Nephron progenitor cell (in vitro differentiated cells): ENCODE results near the gene APLP1.
A peak's percentile ranks its signal among the peaks of the same experiment; 100 is the strongest.

ENCODE experiments used
- DNase-seq: peaks from one replicate; pipeline ENCODE4 v3.0.0; 2021
- H3K27ac Mint-ChIP-seq: 2 replicates; pipeline ENCODE4 v1.8.0; 2021; ENCODE audit warnings: mild to moderate bottlenecking, moderate library complexity, mixed read lengths
- H3K27me3 Mint-ChIP-seq: 2 replicates; pipeline ENCODE4 v1.8.0; 2021; ENCODE audit warnings: mild to moderate bottlenecking, low read depth, mixed read lengths; ENCODE audit not compliant: poor library complexity
- H3K36me3 Mint-ChIP-seq: 2 replicates; pipeline ENCODE4 v1.8.0; 2021; ENCODE audit warnings: low read depth, mixed read lengths
- H3K4me1 Mint-ChIP-seq: 2 replicates; pipeline ENCODE4 v1.8.0; 2021; ENCODE audit warnings: mixed read lengths
- H3K4me3 Mint-ChIP-seq: 2 replicates; pipeline ENCODE4 v1.8.0; 2021; ENCODE audit warnings: mild to moderate bottlenecking, moderate library complexity, mixed read lengths
- H3K9me3 Mint-ChIP-seq: 2 replicates; pipeline ENCODE4 v1.8.0; 2021; ENCODE audit warnings: mild to moderate bottlenecking, moderate library complexity, mixed read lengths
- TF ChIP-seq, protein P1 (sequence below): fragments of 200-600 bp; sonication (generic); IDR thresholded peaks from 2 replicates; pipeline ENCODE4 v1.5.0; 2021; ENCODE audit warnings: antibody characterized with exemption

The APLP1 gene

DNA sequence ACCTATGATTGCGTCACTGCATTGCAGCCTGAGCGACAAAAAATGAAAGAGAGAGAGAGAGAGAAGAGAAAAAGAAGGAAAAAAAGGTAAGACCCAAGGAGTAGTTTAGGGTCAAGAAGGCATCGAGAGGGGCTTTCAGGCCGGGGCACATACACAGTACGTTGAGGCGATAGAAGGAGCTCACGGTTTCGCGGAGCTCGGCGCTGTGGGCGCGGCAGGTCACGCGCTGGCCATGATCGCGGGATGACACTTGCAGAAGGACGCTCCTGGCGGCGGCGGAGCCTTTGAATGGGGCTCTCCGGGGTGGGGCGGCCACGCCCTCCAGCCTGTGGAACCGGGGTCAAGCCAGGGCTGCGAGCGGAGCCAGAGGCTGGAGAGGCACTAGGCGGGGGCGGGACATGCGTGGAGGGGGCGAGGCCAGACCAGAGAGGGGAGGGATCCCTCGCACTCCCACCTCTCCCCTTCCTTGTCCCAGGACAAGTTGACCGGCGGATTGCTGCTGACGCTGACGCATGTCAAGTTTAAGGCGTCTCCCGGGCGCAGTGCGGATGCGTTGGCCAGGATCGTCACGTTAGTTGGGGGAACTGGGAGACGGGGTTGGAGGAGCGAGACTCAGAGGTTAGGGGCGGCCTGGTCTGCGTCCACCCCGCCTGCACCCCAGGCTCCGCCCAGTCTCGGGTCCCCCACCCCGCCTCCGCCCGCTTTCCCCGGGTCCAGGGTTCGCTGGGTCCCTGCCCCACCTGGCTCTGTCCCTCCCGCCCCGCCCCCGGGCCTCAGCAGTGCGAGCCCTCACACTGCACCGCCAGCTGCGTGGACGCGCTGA, 22.9 kb upstream of the APLP1 start:
- H3K27ac Mint-ChIP-seq: no peak overlapping the region
- DNase-seq: peak; percentile 50

DNA sequence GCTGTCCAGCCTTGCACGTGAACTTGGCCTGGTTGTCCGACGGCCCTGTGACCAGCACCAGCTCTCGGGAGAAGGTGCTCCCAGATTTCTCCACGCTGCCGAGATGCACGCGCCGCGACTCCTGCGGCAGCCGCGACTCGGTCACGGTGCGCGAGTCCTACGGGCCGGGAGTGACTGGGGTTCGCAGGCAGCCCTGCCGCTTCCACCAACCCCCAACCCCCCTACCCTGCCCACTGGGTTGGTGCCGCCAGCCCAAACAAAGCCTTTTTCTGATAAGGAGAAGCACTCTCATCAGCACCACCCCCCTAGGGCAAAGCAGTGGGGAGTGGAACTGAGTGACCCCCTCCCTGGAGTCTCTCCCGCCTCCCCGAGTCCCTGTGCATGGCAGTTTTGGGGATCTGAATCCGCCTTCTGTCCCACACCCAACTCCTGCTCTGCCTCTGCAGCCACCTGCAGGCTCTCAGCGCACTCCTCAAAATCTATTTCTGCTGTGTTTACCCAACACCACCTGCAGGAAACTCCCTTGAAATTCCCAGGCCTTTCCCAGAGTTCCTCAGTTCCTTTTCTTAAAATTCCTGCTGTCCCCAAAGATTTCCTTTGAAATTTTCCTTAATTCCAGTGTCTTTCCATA, 22.2 kb upstream of the APLP1 start:
- Mint-ChIP-seq H3K36me3 (no peaks in the 10 kb centered on the region), H3K9me3 (peaks cover 18% of the 10 kb centered on the region), H3K27ac (no peak overlapping the region), H3K4me1 (peaks cover 21% of the 10 kb centered on the region), H3K4me3 (peak overlapping the region; percentile 64), H3K27me3 (peaks cover 96% of the 10 kb centered on the region)
- TF ChIP-seq, protein P1, sequence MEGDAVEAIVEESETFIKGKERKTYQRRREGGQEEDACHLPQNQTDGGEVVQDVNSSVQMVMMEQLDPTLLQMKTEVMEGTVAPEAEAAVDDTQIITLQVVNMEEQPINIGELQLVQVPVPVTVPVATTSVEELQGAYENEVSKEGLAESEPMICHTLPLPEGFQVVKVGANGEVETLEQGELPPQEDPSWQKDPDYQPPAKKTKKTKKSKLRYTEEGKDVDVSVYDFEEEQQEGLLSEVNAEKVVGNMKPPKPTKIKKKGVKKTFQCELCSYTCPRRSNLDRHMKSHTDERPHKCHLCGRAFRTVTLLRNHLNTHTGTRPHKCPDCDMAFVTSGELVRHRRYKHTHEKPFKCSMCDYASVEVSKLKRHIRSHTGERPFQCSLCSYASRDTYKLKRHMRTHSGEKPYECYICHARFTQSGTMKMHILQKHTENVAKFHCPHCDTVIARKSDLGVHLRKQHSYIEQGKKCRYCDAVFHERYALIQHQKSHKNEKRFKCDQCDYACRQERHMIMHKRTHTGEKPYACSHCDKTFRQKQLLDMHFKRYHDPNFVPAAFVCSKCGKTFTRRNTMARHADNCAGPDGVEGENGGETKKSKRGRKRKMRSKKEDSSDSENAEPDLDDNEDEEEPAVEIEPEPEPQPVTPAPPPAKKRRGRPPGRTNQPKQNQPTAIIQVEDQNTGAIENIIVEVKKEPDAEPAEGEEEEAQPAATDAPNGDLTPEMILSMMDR: no peak
- no peak for DNase-seq

More for the DNA sequence above, 22.9 kb upstream of the APLP1 start:
- no peaks in the 10 kb centered on the region for H3K36me3 Mint-ChIP-seq
- H3K9me3 Mint-ChIP-seq: peaks cover 18% of the 10 kb centered on the region
- H3K4me3 Mint-ChIP-seq: peak overlapping the region; percentile 68
- H3K27me3 Mint-ChIP-seq: peaks cover 96% of the 10 kb centered on the region
- TF ChIP-seq, protein P1: no peak
- peaks cover 21% of the 10 kb centered on the region for H3K4me1 Mint-ChIP-seq

DNA sequence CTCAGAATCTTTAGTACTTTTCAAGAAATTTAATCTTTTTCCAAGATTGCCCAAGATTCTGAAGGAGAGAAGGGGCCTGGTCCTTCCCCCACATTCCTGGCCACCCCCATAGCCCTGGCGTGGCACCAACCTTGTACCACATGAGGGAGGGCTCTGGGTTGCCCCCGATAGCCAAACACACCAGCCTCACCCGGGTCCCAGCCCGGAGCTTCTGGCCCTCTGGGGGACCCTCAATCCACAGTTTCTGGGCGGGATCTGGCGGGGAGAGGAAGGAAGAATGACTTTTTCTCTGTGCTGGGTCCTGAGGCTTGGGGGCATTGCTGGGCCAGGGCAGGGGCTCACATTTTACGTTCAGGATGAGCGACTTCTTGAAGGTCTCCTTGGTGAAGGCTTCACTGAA, 20.5 kb upstream of the APLP1 start:
- TF ChIP-seq, protein P1: no peak
- Mint-ChIP-seq H3K4me3 (no peak overlapping the region), H3K36me3 (no peaks in the 10 kb centered on the region), H3K4me1 (peaks cover 35% of the 10 kb centered on the region), H3K9me3 (peaks cover 9% of the 10 kb centered on the region), H3K27me3 (peaks cover 96% of the 10 kb centered on the region), H3K27ac (no peak overlapping the region)
- no peak for DNase-seq

DNA sequence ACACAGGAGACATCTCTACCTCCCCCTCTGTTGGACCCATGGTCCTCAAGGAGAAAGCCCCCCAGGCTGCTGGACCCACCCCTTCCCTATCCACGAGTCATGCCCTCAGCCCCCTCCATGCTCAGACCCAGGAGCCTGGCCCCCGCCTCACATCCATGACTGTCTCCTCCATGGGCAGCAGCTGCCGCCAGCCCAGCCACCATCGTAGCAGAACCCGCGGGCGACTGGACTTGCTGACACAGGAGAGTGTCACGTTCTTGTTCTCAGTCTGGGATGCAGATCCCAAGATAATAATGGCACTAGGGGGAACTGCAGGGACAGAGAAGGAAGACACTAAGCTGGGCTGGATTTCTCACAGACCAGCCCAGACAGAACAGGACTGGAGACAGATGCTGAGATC, 19.9 kb upstream of the APLP1 start:
- Mint-ChIP-seq H3K4me1 (peaks cover 40% of the 10 kb centered on the region), H3K9me3 (peaks cover 5% of the 10 kb centered on the region), H3K27me3 (peaks cover 92% of the 10 kb centered on the region), H3K4me3 (no peak overlapping the region), H3K27ac (no peak overlapping the region), H3K36me3 (no peaks in the 10 kb centered on the region)
- DNase-seq: no peak
- TF ChIP-seq, protein P1: no peak

DNA sequence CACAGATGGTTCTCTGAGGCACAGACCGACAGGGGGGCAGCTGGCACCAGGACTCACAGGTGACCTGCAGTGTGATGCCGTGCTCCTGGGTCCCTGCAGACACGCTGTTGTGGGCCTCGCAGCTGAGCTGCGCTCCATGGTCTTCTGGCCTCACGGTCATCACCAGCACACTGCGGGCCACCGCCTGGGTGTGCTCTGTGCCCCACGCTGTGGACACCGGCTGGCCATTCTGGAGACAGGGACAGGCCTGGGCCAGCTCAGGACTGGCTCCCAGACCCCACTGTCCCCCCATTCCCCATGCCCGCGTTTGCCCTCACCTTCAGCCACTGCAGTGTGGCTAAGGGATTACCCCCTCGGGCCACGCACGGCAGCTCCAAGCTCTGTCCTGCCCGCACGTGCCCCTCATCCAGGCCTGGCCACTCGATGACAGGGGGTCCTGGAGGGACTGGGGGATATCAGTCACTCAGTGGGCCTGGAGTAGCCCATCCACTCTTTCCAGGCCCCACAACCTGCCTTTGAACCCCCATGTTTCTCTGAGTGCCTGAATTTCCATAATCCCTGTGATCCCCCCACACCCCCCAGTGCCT, 19.4 kb upstream of the APLP1 start:
- H3K4me3 Mint-ChIP-seq: no peak overlapping the region
- peaks cover 5% of the 10 kb centered on the region for H3K9me3 Mint-ChIP-seq
- H3K36me3 Mint-ChIP-seq: no peaks in the 10 kb centered on the region
- peaks cover 89% of the 10 kb centered on the region for H3K27me3 Mint-ChIP-seq
- H3K4me1 Mint-ChIP-seq: peaks cover 41% of the 10 kb centered on the region
- TF ChIP-seq, protein P1: no peak
- no peak for DNase-seq
- H3K27ac Mint-ChIP-seq: no peak overlapping the region
